ENCODE data around the gene SLC2A6. TPM values are rescaled to one million over a fixed set of nuclear protein-coding genes. Genes with fewer than 3 reads are reported as not detected.

SLC2A6 gene
- polyA plus RNA-seq, 1 of the 3 experiments (the other 2 are of a cell fraction): 5.2 TPM

DNA sequence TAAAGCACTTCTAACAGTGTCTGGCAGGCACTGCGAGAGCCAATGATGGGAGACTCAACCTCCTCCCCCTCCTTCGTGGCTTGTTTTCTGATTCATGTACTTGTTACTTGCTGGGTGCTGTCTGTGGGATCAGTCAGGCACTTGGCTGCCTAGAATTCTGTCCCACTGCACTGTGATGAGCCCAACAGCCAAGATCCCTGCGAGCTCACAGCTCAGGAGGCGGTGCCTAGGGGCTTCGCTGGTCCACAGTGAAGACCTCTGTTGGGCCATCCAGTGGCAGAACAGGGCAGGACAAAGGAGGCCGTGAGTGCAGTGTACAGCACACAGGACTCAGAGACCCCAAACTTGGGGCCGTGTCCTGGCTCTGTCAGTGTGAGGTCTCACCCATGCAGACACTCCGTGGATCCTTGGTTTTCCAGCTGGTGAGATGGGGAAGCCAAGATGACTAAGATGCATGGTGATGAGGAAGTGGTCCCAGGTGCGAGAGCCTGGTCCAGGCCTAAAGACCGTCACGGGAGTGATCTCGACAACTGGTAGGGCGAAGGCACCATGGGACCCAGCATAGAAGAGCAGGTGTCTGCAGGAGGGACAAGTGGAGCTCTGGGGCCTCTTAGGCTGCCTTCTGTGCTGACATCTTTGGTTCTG, 26.4 kb upstream of the SLC2A6 start:
- Histone ChIP-seq H3K27me3 (ENCODE audit: insufficient read depth) (no peaks in the 10 kb centered on the region), H3K4me1 (ENCODE audit: control insufficient read depth in 1 of 2, insufficient read depth in 2 of 2, low read depth in 1 of 2, low read length in 1 of 2) (peaks cover 0 to 40% of the 10 kb centered on the region in 2 experiments; a peak in 1 of 4 replicates), H4K20me1 (ENCODE audit: insufficient read depth) (no peaks in the 10 kb centered on the region), H3K9ac (no peak overlapping the region), H3K27ac (ENCODE audit: low read depth in 2 of 2, low read length in 1 of 2) (peak overlapping the region in 1 of 2 experiments; percentile 91; a peak in 2 of 4 replicates), H3K79me2 (ENCODE audit: insufficient read depth) (no peaks in the 10 kb centered on the region), H3K4me2 (no peak overlapping the region), H3K9me3 (no peaks in the 10 kb centered on the region), H2AFZ (ENCODE audit: low read depth) (no peak overlapping the region), H3K9me2 (no peaks in the 10 kb centered on the region), H3K36me3 (replicated peaks in 1 of 2; ENCODE audit: control insufficient read depth in 1 of 2, insufficient read depth in 2 of 2, low read length in 1 of 2) (no peaks in the 10 kb centered on the region), H3K4me3 (ENCODE audit: low read depth in 2 of 2, low read length in 1 of 2) (no peak overlapping the region), H3F3A (replicated peaks; ENCODE audit: insufficient read depth) (no peaks in the 10 kb centered on the region)
- WGBS (ENCODE audit: low lambda C conversion rate): 79% methylated on average over 12 of the region's 13 CpGs
- POLR2A ChIA-PET: interaction anchor here (0.8 to 1.9 kb wide), 8 partner anchors 9 to 156 kb away, joined by 3 to 8 read pairs (median 4); partner anchors contain the start of gene DBH
- DNase-seq: peak; percentile 36
- TF ChIP-seq, protein P1, sequence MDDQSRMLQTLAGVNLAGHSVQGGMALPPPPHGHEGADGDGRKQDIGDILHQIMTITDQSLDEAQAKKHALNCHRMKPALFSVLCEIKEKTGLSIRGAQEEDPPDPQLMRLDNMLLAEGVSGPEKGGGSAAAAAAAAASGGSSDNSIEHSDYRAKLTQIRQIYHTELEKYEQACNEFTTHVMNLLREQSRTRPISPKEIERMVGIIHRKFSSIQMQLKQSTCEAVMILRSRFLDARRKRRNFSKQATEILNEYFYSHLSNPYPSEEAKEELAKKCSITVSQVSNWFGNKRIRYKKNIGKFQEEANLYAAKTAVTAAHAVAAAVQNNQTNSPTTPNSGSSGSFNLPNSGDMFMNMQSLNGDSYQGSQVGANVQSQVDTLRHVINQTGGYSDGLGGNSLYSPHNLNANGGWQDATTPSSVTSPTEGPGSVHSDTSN (IDR thresholded peaks at IDR 0.05): no peak
- TF ChIP-seq FOXJ3 (CRISPR knock-in tag; IDR thresholded peaks at IDR 0.05): no peak
- no peak for TF ChIP-seq MXI1 (IDR thresholded peaks at IDR 0.05; ENCODE audit: low read depth, low read length)
- TF ChIP-seq, protein P2, sequence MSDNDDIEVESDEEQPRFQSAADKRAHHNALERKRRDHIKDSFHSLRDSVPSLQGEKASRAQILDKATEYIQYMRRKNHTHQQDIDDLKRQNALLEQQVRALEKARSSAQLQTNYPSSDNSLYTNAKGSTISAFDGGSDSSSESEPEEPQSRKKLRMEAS (IDR thresholded peaks at IDR 0.05; ENCODE audit: low read depth): no peak
- TF ChIP-seq MEF2A (IDR thresholded peaks at IDR 0.05; ENCODE audit: borderline replicate concordance, low read depth): no peak
- no peak for TF ChIP-seq YY1 (IDR thresholded peaks at IDR 0.05; ENCODE audit: low read depth)
- no peak for TF ChIP-seq ELF1 (IDR thresholded peaks at IDR 0.05)
- no peak for TF ChIP-seq TEAD4 (IDR thresholded peaks at IDR 0.05; ENCODE audit: borderline replicate concordance, insufficient read depth)
- TF ChIP-seq, protein P3, sequence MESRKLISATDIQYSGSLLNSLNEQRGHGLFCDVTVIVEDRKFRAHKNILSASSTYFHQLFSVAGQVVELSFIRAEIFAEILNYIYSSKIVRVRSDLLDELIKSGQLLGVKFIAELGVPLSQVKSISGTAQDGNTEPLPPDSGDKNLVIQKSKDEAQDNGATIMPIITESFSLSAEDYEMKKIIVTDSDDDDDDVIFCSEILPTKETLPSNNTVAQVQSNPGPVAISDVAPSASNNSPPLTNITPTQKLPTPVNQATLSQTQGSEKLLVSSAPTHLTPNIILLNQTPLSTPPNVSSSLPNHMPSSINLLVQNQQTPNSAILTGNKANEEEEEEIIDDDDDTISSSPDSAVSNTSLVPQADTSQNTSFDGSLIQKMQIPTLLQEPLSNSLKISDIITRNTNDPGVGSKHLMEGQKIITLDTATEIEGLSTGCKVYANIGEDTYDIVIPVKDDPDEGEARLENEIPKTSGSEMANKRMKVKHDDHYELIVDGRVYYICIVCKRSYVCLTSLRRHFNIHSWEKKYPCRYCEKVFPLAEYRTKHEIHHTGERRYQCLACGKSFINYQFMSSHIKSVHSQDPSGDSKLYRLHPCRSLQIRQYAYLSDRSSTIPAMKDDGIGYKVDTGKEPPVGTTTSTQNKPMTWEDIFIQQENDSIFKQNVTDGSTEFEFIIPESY (IDR thresholded peaks at IDR 0.05; ENCODE audit: borderline replicate concordance, low read depth): no peak
- TF ChIP-seq POLR2AphosphoS5 (IDR thresholded peaks at IDR 0.05; ENCODE audit: low read depth, low read length): no peak
- TF ChIP-seq JUND (IDR thresholded peaks at IDR 0.05): no peak
- no peak for TF ChIP-seq RFX5 (IDR thresholded peaks at IDR 0.05; ENCODE audit: low read length)
- no peak for TF ChIP-seq GATA2 (CRISPR knock-in tag; IDR thresholded peaks at IDR 0.05)
- CTCF ChIA-PET: interaction anchor here (0.6 to 1.5 kb wide), 5 partner anchors 11 to 276 kb away, joined by 3 to 7 read pairs (median 4); no protein-coding TSS in a partner anchor

DNA sequence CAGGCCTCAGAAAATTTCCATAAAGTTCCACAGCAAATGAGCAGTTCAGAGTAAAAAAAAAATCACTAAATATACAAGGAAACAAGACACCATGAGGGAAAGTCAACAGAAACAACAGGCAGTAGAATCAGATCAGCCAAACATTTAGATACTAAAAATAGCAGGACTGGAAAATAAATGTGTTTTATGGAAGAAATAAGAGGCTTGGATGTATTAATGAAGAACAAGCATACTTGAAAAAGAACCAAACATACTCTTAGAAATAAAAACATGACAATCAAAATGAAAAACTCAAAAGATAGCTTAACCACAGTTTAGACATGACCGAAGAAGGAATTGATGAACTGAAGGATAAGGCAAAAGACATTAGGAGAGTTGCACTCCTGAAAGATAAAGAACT, 23.2 kb upstream of the SLC2A6 start:
- Histone ChIP-seq H3K4me3 (ENCODE audit: low read depth in 2 of 2, low read length in 1 of 2) (no peak overlapping the region), H3F3A (replicated peaks; ENCODE audit: insufficient read depth) (no peaks in the 10 kb centered on the region), H4K20me1 (ENCODE audit: insufficient read depth) (no peaks in the 10 kb centered on the region), H2AFZ (ENCODE audit: low read depth) (no peak overlapping the region), H3K9me3 (no peaks in the 10 kb centered on the region), H3K4me2 (no peak overlapping the region), H3K9ac (no peak overlapping the region), H3K27ac (ENCODE audit: low read depth in 2 of 2, low read length in 1 of 2) (no peak overlapping the region), H3K27me3 (ENCODE audit: insufficient read depth) (no peaks in the 10 kb centered on the region), H3K36me3 (replicated peaks in 1 of 2; ENCODE audit: control insufficient read depth in 1 of 2, insufficient read depth in 2 of 2, low read length in 1 of 2) (no peaks in the 10 kb centered on the region), H3K4me1 (ENCODE audit: control insufficient read depth in 1 of 2, insufficient read depth in 2 of 2, low read depth in 1 of 2, low read length in 1 of 2) (peaks cover 0 to 25% of the 10 kb centered on the region in 2 experiments; a peak in 1 of 4 replicates), H3K79me2 (ENCODE audit: insufficient read depth) (no peaks in the 10 kb centered on the region), H3K9me2 (no peaks in the 10 kb centered on the region)
- TF ChIP-seq GATA2 (CRISPR knock-in tag; IDR thresholded peaks at IDR 0.05): no peak
- no peak for TF ChIP-seq GABPA (IDR thresholded peaks at IDR 0.05; ENCODE audit: low read depth)
- TF ChIP-seq CHD2 (IDR thresholded peaks at IDR 0.05; ENCODE audit: low read length, partially characterized antibody): no peak
- no peak for TF ChIP-seq RFX5 (IDR thresholded peaks at IDR 0.05; ENCODE audit: low read length)
- TF ChIP-seq, protein P4, sequence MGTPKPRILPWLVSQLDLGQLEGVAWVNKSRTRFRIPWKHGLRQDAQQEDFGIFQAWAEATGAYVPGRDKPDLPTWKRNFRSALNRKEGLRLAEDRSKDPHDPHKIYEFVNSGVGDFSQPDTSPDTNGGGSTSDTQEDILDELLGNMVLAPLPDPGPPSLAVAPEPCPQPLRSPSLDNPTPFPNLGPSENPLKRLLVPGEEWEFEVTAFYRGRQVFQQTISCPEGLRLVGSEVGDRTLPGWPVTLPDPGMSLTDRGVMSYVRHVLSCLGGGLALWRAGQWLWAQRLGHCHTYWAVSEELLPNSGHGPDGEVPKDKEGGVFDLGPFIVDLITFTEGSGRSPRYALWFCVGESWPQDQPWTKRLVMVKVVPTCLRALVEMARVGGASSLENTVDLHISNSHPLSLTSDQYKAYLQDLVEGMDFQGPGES (IDR thresholded peaks at IDR 0.05; ENCODE audit: low read depth, low read length): no peak
- no peak for TF ChIP-seq RCOR1 (IDR thresholded peaks at IDR 0.05; ENCODE audit: low read length)
- TF ChIP-seq, protein P5, sequence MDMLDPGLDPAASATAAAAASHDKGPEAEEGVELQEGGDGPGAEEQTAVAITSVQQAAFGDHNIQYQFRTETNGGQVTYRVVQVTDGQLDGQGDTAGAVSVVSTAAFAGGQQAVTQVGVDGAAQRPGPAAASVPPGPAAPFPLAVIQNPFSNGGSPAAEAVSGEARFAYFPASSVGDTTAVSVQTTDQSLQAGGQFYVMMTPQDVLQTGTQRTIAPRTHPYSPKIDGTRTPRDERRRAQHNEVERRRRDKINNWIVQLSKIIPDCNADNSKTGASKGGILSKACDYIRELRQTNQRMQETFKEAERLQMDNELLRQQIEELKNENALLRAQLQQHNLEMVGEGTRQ (IDR thresholded peaks at IDR 0.05; ENCODE audit: borderline replicate concordance, low read depth, low read length): no peak
- no peak for TF ChIP-seq MXI1 (IDR thresholded peaks at IDR 0.05; ENCODE audit: low read depth, low read length)
- 53% methylated on average over 1 of the region's 1 CpG for WGBS (ENCODE audit: low lambda C conversion rate)
- POLR2A ChIA-PET: no interaction called here
- no peak for DNase-seq
- CTCF ChIA-PET: no interaction called here

All from SK-N-SH (cell line).